NCI-H2029 treated with DMSO at 0.1 percent for 48 hours (cell line): Measurements from ENCODE around the gene PSG6.
"Not testable (repeated sequence)": the region's sequence is repeated elsewhere in the genome, so short reads cannot be mapped to it uniquely, and the experiment has no call there.

ENCODE experiments used
- DNase-seq: peaks from one replicate; lab custom pipeline; 2025; lab: John Stamatoyannopoulos, UW

Gene PSG6

GRCh38 chr19:42906162-42906561 is 11.5 kb downstream of the PSG6 start:
- not testable (repeated sequence) for DNase-seq

DNA sequence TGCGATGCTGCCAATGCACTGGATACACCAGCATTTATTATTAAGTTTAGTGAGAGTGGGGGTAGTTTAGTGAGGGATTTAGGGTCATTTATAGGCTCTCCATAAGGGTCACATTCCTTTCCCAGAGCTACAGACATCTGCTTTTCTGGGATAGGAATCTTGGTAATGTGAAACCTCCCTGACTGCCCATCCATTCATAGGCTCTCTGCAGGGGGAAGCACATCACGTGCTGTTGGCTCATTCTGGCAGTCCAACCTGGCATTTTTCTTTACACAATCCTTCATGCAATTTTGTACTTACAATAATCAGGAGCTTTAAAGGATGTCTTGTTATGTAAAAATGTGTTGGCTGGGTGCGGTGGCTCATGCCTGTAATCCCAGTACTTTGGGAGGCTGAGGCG is 17.1 kb downstream of the PSG6 start:
- not testable (repeated sequence) for DNase-seq

GRCh38 chr19:42899674-42900073 is 18.0 kb downstream of the PSG6 start:
- DNase-seq: not testable (repeated sequence)

DNA sequence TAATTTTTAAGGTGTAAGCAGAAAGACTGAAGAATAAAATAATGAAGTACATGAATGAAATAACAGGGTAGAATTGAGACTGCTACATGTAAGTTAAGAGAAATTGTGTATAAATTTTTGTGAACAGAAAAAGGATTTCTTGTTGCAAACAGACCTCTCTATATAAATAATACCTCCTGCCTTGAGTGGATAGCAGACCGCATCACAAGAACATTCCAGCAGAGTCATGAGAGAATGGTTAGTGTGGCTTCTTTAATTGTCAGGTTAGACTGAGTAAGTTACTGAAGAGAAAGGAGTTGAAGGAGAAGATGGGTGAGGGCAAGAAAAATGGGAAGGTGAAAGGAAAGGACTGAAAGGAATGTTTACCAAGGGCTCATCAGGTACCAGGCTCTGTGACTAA is 18.6 kb downstream of the PSG6 start:
- DNase-seq: not testable (repeated sequence)

DNA sequence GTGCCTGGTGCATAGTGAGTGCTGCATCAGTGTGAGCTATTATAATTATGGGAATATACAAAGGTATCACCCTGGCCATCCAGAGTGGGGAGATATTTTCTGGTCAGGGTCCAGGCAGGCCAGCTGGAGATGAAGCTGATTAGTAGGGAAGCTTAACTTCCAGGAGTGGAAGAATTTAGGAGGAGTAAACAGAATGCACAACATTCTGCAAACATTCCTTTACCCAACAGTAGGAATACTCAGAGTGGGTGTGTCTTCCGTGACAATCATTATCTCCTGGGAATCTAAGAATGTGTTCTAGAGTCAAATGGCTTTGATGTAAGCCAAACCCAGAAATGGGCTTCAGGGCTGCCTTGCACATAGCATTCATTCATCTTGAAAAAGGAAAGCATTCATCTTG is 19.0 kb downstream of the PSG6 start:
- not testable (repeated sequence) for DNase-seq

DNA sequence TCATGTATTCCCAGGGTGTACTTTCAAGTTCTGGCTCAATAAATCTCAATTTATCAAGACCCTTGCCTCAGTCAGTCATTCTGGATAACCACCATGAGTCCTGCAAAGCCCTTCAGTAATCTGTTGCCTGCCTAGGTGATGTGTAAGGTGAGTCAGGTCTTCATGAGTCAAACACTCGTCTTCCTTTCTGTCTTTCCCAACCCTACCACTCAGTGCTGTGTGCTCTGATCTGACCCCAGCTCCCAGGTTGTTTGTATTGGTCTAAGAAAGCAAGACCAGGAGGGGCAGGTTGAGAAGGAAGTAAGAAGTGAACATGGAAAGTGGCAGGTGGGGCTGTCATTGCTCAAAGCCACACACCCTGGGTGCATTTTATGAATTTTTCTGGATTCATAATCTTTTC is 20.0 kb downstream of the PSG6 start:
- not testable (repeated sequence) for DNase-seq

- DNase-seq: not testable (repeated sequence)
Measured at GRCh38 chr19:42890446-42890845, 27.2 kb downstream of the PSG6 start.

DNA sequence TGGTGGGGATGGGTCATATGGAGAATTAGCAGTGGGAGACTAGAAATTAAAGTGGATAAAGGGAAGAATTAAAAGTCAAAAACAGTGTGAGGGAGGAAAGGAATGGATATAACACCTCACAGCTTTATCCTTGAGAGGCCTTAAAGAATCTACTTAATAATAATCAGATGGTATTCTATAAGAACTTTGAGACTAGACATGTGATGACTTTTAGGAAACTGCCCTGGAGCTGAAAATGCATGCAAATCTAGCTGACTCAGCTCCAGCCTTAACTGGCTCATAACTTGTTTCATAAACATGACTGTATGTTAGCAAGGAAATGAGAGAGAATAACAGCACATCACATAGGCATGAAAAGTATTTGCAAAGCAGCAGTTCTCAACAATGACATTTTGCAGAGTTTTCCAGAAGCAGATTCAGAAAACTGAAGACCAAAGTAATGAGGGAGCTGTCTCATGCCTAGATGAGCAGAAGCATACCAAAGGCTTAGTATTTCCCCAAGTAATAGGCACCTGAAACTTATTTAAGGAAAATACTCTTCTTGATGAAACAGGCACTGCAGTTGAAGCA is 29.7 kb downstream of the PSG6 start:
- not testable (repeated sequence) for DNase-seq

GRCh38 chr19:42882730-42883129 is 35.0 kb downstream of the PSG6 start:
- not testable (repeated sequence) for DNase-seq

DNA sequence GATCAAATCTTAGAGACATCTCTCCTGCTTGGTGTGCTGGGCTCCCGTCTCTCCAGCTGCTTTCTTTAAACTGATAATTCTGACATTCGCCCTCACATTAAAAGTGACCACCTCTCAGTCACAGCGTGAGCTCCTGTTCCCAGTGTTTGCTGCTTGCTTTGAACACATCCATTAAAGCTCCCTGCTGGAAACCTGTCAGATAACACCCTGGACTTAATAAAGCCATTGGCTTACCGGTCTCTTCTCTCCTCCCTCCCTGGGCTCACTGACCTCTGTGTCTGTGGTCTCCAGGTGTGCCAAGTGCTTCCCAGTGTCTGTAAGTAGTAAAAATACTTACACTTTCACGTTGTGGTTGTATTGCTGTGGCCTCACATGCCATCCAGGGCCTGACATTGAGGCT is 35.7 kb downstream of the PSG6 start:
- not testable (repeated sequence) for DNase-seq

DNA sequence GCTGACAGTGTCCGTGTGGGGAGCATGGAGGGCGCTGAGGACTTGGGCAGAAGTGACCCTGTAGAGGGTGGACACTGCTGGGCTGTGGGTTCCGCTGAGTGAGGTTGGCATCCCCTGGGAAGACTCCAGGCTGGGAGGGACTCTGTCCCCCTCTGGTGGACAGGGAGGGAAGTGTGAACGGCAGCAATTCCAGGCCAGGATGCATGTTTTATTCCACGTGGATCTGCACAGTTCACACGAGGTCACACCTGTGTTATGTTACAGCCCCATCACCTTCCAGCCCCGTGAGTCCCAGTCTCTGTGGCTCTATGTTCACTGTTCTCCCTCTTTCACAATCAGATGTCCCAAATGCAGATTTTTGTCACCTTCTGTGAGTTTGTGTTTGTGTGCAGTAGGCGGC is 36.4 kb downstream of the PSG6 start:
- not testable (repeated sequence) for DNase-seq

GRCh38 chr19:42880621-42881020 is 37.1 kb downstream of the PSG6 start:
- DNase-seq: not testable (repeated sequence)

DNA sequence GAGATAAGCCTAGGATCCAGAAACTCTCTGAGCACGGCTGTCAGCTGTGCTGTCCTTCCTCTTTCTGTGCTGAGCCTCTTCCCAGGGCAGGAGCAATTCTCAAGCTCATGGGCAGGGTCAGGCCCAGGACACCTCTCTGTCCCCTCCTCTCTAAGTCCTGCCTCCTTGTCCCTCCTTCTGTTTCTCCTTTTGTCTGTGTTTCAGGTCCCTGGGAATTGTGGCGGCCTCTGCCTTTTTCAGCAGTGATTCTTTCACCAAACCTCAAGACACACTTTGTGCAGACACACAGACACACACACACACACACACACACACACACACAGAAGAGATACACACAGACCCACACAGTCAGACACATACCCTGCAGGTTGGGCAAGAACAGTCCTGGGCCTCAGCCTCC is 38.1 kb downstream of the PSG6 start, which contains the start of gene PSG1:
TSS of gene PSG1 (minus strand) at position 101 of the 400 bp plus-strand sequence. CDS start 132 bp downstream, outside the sequence.
- no peak for DNase-seq

DNA sequence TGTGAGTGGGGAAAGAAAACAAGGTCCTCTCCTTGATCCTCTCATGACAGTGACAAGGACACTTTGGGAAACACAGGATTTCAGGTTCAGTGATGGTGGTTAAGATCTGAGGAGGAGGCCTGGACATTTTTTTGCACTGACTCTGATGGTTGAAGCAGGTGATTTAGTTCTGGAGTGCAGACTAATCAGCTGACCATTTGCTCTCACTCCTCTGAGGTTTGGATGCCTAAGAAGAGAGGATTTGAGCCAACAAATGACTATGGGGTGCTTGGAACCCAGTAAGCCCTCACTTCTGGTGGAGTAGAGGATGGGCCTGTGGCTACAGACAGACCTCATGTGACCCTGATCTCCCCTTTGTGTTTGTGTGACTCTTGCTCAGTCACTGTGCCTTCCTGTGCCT is 41.1 kb downstream of the PSG6 start:
- not testable (repeated sequence) for DNase-seq

GRCh38 chr19:42875881-42876280 is 41.8 kb downstream of the PSG6 start:
- DNase-seq: not testable (repeated sequence)

DNA sequence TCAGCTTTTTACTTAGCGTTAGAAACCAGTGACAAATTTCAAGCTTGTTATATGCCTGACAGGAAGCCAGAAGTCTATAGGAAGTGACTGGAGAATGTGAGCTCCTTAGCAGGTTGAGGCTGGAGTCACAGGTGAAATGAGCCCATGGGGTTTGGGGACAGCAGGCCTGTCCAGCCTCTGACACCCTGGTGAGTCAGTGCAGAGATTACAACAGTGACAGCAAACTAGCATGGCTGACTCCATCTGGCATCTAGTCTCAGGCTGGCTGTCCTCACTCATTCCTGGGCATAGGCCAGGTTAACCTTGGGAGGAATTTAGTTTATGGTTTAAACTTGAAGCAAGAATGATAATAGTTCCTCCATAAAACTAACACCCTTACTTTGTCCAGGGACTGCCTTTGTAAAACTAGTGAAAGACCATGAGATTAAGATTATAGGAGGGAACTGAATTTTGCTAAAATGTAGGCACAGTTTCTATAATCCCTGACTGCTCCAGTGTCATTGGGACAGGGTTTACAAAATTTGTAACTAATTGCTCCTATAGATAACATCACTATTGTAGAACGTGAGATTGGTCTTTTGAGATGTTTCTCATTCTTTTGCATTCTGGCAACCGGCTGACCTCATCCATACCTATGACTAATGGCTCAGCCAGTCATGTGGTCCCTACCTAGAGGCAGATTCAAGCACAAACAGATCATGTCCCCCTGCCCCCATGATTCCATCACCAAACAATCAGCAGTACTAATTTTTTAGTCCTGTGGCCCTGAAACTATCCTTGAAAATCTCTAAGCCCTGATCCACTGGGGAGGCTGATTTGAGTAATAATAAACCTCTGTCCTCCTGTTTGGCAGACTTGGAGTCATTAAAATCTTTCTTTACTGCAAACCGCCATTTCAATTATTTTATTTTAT is 42.5 kb downstream of the PSG6 start:
- not testable (repeated sequence) for DNase-seq

DNA sequence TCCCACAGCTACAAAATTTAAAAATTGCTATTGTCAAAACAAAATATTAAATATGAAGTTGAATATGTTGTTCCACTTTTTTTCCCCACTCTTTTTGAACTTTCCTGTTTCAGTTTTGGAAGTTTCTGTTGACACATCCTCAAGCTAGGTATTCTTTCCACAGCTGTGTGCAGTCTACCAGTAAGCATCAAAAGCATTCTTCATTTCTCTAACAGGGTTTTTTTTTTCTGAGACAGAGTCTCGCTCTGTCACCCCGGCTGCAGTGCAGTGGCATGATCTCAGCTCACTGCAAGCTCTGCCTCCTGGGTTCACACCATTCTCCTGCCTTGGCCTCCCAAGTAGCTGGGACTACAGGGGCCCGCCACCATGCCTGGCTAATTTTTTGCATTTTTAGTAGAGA is 43.6 kb downstream of the PSG6 start:
- DNase-seq: not testable (repeated sequence)

DNA sequence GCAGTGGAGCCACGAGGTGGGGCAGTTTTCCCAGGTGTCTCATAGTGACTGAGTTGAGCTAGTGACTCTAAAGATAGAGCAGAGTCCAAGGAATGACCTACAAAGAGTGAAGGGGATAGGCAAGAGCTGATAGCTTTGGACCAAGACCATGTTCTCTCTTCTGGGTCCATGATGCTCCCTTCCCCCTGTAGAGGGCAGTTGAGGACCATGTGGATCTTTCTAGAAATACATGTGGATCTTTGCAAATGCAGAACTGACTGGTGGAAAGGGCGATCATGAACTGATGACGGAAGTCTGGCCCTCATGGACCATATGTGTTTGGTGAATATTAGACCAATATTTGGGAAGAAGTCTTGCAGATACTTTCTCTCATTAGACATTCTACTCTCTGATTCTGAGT is 45.1 kb downstream of the PSG6 start:
- no peak for DNase-seq

- no peak for DNase-seq
Measured at GRCh38 chr19:42857544-42857867, 60.2 kb downstream of the PSG6 start.

- DNase-seq: not testable (repeated sequence)
Measured at GRCh38 chr19:42856866-42857543, 60.7 kb downstream of the PSG6 start.

DNA sequence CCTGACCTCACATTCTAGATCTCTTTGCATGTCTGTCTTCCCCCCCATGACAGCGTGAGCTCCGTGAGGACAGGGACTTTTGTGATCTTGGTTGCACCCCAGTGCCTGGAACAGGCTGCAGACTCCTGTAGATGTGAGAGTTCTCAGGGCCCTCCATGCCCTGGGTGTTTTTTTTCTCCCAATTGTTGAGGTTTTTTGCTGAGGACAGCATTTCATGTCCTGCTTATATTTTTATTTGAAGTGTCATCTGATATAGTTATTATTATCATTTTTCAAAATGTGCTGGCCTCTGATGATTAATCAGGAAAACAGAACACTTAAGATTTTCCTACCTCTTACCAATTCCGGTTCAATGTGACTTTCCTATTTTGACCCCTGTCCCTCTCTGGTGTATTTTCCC is 62.9 kb downstream of the PSG6 start:
- not testable (repeated sequence) for DNase-seq

GRCh38 chr19:42853231-42853630 is 64.5 kb downstream of the PSG6 start:
- DNase-seq: not testable (repeated sequence)

- not testable (repeated sequence) for DNase-seq
Measured at GRCh38 chr19:42852821-42853220, 64.9 kb downstream of the PSG6 start.
